ENCODE measurements around the gene KLF11. TPM values are rescaled to one million over a fixed set of nuclear protein-coding genes. Genes with fewer than 3 reads are reported as not detected.

The KLF11 gene
- total and polyA plus RNA-seq, 2 of the 8 experiments (the other 6 are each of a cell fraction or from before 2014, with no cell fraction given), result 6.4 to 10.1 TPM

DNA sequence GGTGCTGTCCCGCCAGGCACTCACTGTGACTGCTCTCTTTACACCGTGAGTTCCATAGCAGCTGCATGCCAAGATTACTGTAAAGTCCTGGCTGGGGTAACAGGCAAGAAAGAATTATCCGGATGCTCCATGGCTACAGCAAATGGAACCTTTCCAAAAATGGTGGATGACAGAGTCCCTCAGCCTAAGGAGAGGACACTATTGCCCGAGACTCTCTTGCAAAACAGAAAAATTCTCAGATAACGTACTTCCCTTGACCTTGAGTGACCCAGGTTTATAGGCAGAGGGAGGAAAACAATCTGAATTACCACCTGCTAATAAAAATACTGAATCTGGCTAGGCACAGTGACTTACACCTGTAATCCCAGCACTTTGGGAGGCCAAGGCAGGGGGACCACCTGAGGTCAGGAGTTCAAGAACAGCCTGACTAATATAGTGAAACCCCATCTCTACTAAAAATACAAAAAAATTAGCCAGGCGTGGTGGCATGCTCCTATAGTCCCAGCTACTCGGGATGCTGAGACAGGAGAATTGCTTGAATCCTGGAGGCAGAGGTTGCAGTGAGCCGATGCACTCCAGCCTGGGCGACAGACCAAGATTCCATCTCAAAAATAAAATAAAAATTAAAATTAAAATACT lies 32.3 kb downstream of the KLF11 start (continued):
- TF ChIP-seq SP4 (IDR thresholded peaks at IDR 0.05; ENCODE audit: low read length), result no peak
- no peak for TF ChIP-seq SUZ12 (IDR thresholded peaks at IDR 0.05; ENCODE audit: low read length)
- no peak for TF ChIP-seq KDM4A (IDR thresholded peaks at IDR 0.05; ENCODE audit: low read depth, low read length, severe bottlenecking)
- TF ChIP-seq GTF2F1 (IDR thresholded peaks at IDR 0.05; ENCODE audit: borderline replicate concordance, low read depth, low read length), result no peak
- no peak for TF ChIP-seq HDAC6 (IDR thresholded peaks at IDR 0.05; ENCODE audit: low read depth, low read length)
- TF ChIP-seq, protein P1, sequence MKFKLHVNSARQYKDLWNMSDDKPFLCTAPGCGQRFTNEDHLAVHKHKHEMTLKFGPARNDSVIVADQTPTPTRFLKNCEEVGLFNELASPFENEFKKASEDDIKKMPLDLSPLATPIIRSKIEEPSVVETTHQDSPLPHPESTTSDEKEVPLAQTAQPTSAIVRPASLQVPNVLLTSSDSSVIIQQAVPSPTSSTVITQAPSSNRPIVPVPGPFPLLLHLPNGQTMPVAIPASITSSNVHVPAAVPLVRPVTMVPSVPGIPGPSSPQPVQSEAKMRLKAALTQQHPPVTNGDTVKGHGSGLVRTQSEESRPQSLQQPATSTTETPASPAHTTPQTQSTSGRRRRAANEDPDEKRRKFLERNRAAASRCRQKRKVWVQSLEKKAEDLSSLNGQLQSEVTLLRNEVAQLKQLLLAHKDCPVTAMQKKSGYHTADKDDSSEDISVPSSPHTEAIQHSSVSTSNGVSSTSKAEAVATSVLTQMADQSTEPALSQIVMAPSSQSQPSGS (IDR thresholded peaks at IDR 0.05; ENCODE audit: low read length), result no peak
- no peak for TF ChIP-seq MAFK (IDR thresholded peaks at IDR 0.05; ENCODE audit: low read depth, low read length)
